ENCODE data around the gene CDCA3. TPM values are rescaled to one million over a fixed set of nuclear protein-coding genes. Genes with fewer than 3 reads are reported as not detected.

The CDCA3 gene
- total RNA-seq, 2 experiments from 2014 or later: 151 to 222 TPM

DNA sequence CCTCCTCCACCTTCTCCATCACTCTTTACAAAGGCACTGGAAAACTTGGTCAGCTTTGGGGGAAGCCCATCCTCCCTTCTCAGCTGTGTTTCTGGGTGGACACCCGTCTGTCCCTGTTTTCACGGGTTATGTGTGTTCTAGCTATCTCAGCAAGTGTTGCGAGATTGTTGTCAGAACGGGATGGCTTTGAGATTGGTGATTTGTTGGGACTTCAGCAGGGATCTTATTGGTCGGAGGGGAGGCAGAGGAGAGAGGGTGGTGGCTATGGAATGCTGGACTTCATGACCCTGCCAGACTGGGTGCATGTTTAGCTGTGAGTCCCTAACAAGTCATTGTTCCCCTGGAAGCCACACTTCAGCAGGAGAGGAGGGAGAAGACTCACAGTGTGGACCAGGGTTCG lies 3.0 kb upstream of the CDCA3 start:
- Histone ChIP-seq H4K20me1 (ENCODE audit: insufficient read depth, low read length) (peaks cover 6% of the 10 kb centered on the region), H3K27ac (ENCODE audit: low read depth, low read length, poor library complexity, severe bottlenecking) (no peak overlapping the region), H3K79me2 (ENCODE audit: insufficient read depth, low read depth, low read length) (peaks cover 45% of the 10 kb centered on the region), H3K36me3 (ENCODE audit: insufficient read depth, low read length) (peaks cover 67% of the 10 kb centered on the region), H3K9me2 (ENCODE audit: insufficient read depth, low read length) (no peaks in the 10 kb centered on the region), H3K4me2 (ENCODE audit: low read length) (peak overlapping the region; percentile 99), H3K4me1 (ENCODE audit: insufficient read depth, low read length, poor library complexity, severe bottlenecking) (peaks cover 26% of the 10 kb centered on the region), H3K4me3 (ENCODE audit: low read depth, low read length, poor library complexity, severe bottlenecking) (no peak overlapping the region), H2AFZ (ENCODE audit: low read length) (no peak overlapping the region), H3K9me3 (ENCODE audit: low read length) (no peaks in the 10 kb centered on the region)
- no TSS peak for BruUV-seq (replicated peaks)
- ChIA-PET CTCF (ENCODE audit: unreplicated experiment) (no interaction called here), POLR2A (interaction anchor here (0.6 to 6.0 kb wide), 3 partner anchors 13 to 130 kb away, joined by 4 to 101 read pairs (median 60); partner anchors contain the start of genes COPS7A, GNB3 and TPI1)
- intact Hi-C loops (cut with micrococcal nuclease; ENCODE audit: unreplicated experiment): loop anchor here (5.0 kb wide), 1 partner anchor 118 kb away; the partner anchor contains the start of genes EMG1 and PHB2
- DNase-seq (ENCODE audit: low spot score): no peak
- TF ChIP-seq EZH2phosphoT487 (IDR thresholded peaks at IDR 0.05; ENCODE audit: borderline replicate concordance, low read depth, low read length): no peak
- TF ChIP-seq, protein P1, sequence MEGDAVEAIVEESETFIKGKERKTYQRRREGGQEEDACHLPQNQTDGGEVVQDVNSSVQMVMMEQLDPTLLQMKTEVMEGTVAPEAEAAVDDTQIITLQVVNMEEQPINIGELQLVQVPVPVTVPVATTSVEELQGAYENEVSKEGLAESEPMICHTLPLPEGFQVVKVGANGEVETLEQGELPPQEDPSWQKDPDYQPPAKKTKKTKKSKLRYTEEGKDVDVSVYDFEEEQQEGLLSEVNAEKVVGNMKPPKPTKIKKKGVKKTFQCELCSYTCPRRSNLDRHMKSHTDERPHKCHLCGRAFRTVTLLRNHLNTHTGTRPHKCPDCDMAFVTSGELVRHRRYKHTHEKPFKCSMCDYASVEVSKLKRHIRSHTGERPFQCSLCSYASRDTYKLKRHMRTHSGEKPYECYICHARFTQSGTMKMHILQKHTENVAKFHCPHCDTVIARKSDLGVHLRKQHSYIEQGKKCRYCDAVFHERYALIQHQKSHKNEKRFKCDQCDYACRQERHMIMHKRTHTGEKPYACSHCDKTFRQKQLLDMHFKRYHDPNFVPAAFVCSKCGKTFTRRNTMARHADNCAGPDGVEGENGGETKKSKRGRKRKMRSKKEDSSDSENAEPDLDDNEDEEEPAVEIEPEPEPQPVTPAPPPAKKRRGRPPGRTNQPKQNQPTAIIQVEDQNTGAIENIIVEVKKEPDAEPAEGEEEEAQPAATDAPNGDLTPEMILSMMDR (conservative IDR thresholded peaks at IDR 0.05; ENCODE audit: low read length): no peak

DNA sequence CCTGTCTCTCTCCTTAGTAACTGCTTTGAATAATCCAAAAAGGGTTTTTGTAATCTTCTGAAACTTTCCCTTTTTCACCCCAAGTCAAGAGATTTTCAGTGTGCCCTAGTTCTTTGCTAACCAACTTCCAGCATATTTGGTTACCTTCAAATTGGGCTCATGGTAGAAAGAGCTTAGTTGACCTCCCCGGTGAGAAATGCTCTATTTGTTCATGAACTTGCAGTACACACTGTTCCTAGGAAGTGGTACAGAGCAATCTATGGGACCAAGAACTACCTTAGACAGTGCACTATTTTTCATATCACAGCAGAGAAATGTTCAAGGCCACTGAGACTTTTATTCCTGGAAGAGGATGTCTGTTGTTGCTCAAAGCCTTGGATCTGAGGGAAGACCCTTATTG lies 2.5 kb upstream of the CDCA3 start:
- Histone ChIP-seq H3K4me3 (ENCODE audit: low read depth, low read length, poor library complexity, severe bottlenecking) (peak overlapping the region; percentile 93), H3K27ac (ENCODE audit: low read depth, low read length, poor library complexity, severe bottlenecking) (no peak overlapping the region), H4K20me1 (ENCODE audit: insufficient read depth, low read length) (peaks cover 6% of the 10 kb centered on the region), H3K9me3 (ENCODE audit: low read length) (no peaks in the 10 kb centered on the region), H3K36me3 (ENCODE audit: insufficient read depth, low read length) (peaks cover 67% of the 10 kb centered on the region), H3K9me2 (ENCODE audit: insufficient read depth, low read length) (no peaks in the 10 kb centered on the region), H3K79me2 (ENCODE audit: insufficient read depth, low read depth, low read length) (peaks cover 47% of the 10 kb centered on the region), H2AFZ (ENCODE audit: low read length) (no peak overlapping the region), H3K4me1 (ENCODE audit: insufficient read depth, low read length, poor library complexity, severe bottlenecking) (peaks cover 31% of the 10 kb centered on the region), H3K4me2 (ENCODE audit: low read length) (peak overlapping the region; percentile 99)
- intact Hi-C loops (cut with micrococcal nuclease; ENCODE audit: unreplicated experiment): loop anchor here (5.0 kb wide), 1 partner anchor 119 kb away; the partner anchor contains the start of genes EMG1 and PHB2
- ChIA-PET CTCF (ENCODE audit: unreplicated experiment) (interaction anchor here (1.6 kb wide), 1 partner anchor 14 kb away, joined by 6 read pairs; the partner anchor contains the start of gene TPI1), POLR2A (interaction anchor here (0.6 to 6.0 kb wide), 8 partner anchors 13 to 307 kb away, joined by 3 to 101 read pairs (median 4); partner anchors contain the start of genes COPS7A, GNB3, MLF2 and TPI1)
- TF ChIP-seq EZH2phosphoT487 (IDR thresholded peaks at IDR 0.05; ENCODE audit: borderline replicate concordance, low read depth, low read length): no peak
- TF ChIP-seq, protein P1 (conservative IDR thresholded peaks at IDR 0.05; ENCODE audit: low read length): no peak
- DNase-seq (ENCODE audit: low spot score): no peak
- BruUV-seq (replicated peaks): no TSS peak

Data from OCI-LY7 (cell line).